Lower lobe of right lung (tissue), 2 donors: Measurements from ENCODE around the gene KIFC1. TPM values are rescaled to one million over a fixed set of nuclear protein-coding genes. Genes with fewer than 3 reads are reported as not detected.

Experiments used
- ATAC-seq, 2 donors: fragments of 200-7000 bp; cut with Tn5 transposase; one replicate each; pipeline ENCODE4 v1.9.1; 2020 to 2022; ENCODE audit warnings: mild to moderate bottlenecking in 2 of 2, moderate library complexity in 2 of 2
- DNase-seq: peaks from one replicate; pipeline ENCODE4 v3.0.0-alpha.2; 2020
- H3K27ac ChIP-seq: fragments of 200-600 bp; one replicate; pipeline ENCODE4 v1.8.0; 2022
- H3K27me3 ChIP-seq: fragments of 200-600 bp; one replicate; pipeline ENCODE4 v1.8.0; 2022; ENCODE audit warnings: low read depth
- H3K36me3 ChIP-seq: fragments of 200-600 bp; one replicate; pipeline ENCODE4 v1.8.0; 2022; ENCODE audit warnings: mild to moderate bottlenecking
- H3K4me1 ChIP-seq: fragments of 200-600 bp; one replicate; pipeline ENCODE4 v1.8.0; 2022
- H3K4me3 ChIP-seq: fragments of 200-600 bp; one replicate; pipeline ENCODE4 v1.8.0; 2022; ENCODE audit warnings: mild to moderate bottlenecking
- H3K9me3 ChIP-seq: fragments of 200-600 bp; one replicate; pipeline ENCODE4 v1.8.0; 2022
- intact Hi-C: fragments of 100-400 bp; cut with DNase I; formaldehyde crosslinking; loops from one replicate; pipeline ENCODE4 v1.11.0; 2022
- total RNA-seq: library from RNA; stranded (reverse); fragmentation: NEBNext Ultra II Directional; extraction: Animal tissue kit (Norgen Biotek cat#: 25700); gene quantifications from one replicate; pipeline ENCODE4 v1.2.1, GENCODE V29; 2021
- TF ChIP-seq, protein P1 (sequence below): fragments of 200-600 bp; IDR thresholded peaks from one replicate; pipeline ENCODE4 v1.8.0; 2022; ENCODE audit warnings: antibody characterized with exemption, mild to moderate bottlenecking
- donor health status: DM: no; HTN: yes; CAD: no; lungs with severe emphysema.

The KIFC1 gene
- total RNA-seq, 1 donor from 2014 or later: 2.7 TPM

DNA sequence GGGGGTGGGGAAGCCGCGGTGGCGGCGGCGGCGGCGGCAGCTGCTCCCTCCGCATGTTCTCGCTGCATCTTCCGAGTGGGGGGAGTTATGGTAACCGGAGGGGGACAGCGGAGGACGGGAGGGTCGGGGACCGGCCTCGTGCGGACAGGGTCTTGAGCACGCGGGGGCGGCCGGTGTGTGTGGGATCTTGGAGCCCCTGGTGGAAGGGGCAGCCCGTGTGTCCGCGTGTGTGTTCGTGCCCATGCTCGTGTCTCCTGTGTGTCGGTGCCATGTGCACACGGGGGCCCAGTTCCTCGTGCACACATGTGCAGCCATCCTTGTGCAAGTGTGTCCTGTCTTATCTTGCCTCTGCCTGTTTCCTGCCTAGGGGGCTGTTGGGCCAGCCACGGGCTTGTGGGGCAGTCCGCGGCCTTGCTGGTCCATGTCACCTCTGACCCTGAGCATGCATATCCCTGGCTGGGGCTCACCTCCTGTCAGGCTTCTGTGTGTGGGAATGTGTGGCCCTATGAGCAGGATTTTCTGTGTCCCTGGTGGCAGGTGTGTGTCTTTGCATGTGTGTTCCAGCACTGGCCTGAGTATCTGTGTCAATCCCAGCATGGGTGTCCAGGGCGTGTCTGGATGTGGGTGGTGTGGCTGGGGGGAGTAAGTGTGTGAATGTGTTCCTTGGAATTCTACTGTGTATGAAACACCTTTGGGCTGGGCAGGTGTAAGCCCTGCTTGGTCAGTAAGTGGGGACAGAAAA lies 36.8 kb downstream of the KIFC1 start:
- H3K9me3 ChIP-seq: no peaks in the 10 kb centered on the region
- ATAC-seq: peak in 1 of 2 donors; percentile 1
- TF ChIP-seq, protein P1, sequence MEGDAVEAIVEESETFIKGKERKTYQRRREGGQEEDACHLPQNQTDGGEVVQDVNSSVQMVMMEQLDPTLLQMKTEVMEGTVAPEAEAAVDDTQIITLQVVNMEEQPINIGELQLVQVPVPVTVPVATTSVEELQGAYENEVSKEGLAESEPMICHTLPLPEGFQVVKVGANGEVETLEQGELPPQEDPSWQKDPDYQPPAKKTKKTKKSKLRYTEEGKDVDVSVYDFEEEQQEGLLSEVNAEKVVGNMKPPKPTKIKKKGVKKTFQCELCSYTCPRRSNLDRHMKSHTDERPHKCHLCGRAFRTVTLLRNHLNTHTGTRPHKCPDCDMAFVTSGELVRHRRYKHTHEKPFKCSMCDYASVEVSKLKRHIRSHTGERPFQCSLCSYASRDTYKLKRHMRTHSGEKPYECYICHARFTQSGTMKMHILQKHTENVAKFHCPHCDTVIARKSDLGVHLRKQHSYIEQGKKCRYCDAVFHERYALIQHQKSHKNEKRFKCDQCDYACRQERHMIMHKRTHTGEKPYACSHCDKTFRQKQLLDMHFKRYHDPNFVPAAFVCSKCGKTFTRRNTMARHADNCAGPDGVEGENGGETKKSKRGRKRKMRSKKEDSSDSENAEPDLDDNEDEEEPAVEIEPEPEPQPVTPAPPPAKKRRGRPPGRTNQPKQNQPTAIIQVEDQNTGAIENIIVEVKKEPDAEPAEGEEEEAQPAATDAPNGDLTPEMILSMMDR: peak; percentile 27
- peak; percentile 59 for DNase-seq
- H3K4me3 ChIP-seq: peak overlapping the region; percentile 60
- no peaks in the 10 kb centered on the region for H3K27me3 ChIP-seq
- H3K27ac ChIP-seq: peak overlapping the region; percentile 65
- H3K4me1 ChIP-seq: peaks cover 60% of the 10 kb centered on the region
- H3K36me3 ChIP-seq: no peaks in the 10 kb centered on the region
- intact Hi-C loops: no loop called here

DNA sequence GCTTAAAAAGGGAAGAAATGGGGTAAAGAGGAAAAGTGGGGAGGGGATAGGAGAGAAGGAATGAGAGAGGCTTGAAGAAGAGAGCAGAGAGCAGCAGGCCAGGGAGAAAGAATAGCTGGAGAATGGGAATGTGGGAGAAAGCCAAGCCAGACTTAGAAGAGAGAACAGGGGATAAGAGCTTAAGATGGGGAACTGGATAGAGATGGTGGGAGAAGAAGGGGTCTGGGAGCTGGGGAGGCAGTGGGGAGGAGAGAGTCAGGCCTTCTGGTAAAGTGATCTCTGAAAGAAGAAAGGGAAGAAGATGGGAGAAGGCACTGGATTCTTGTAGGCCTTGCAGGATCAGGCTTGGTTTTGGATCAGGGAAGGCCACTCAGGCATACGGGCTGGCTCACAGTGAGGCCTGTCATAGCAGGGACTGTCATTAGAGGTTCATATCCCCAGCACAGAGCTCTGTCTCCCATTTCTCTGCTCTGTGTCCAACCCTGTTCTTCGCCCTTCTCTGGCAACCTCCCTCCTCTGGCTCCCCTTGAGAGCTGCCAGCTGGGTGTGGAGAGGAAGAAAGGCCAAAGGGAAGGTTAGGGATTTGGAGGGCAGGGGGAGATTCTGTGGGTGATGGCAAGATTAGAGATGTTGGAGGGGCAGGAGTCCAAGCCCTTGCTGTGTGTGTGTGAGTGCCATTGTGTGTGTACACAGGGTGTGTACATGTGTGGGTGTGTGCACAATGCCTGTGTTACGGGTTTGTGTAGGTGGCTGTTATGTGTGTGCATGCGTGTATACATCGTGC lies 37.5 kb downstream of the KIFC1 start:
- Histone ChIP-seq H3K9me3 (no peaks in the 10 kb centered on the region), H3K4me3 (no peak overlapping the region), H3K27ac (peak overlapping the region; percentile 65), H3K27me3 (no peaks in the 10 kb centered on the region), H3K4me1 (peaks cover 59% of the 10 kb centered on the region), H3K36me3 (no peaks in the 10 kb centered on the region)
- ATAC-seq: no peak
- DNase-seq: no peak
- TF ChIP-seq, protein P1: no peak
- intact Hi-C loops: no loop called here

DNA sequence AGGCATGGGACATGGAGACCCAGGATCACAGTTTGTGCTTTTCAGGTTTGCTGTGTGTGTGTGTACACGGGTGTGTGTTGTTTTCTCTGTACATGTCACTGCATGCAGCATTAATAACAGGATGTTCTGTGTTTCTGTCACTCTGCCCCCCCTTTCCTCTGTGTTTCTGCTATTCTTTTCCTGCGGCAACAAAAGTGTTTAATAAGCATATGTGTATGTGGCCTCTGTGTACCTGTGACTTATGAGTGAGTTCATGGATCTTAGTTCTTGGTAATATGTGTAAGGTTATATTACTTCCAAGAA lies 38.1 kb downstream of the KIFC1 start:
- H3K36me3 ChIP-seq: no peaks in the 10 kb centered on the region
- ATAC-seq (no peak), DNase-seq (no peak)
- H3K9me3 ChIP-seq: no peaks in the 10 kb centered on the region
- H3K4me3 ChIP-seq: no peak overlapping the region
- no peaks in the 10 kb centered on the region for H3K27me3 ChIP-seq
- TF ChIP-seq, protein P1: no peak
- intact Hi-C loops: no loop called here
- peaks cover 54% of the 10 kb centered on the region for H3K4me1 ChIP-seq
- H3K27ac ChIP-seq: peak overlapping the region; percentile 65

DNA sequence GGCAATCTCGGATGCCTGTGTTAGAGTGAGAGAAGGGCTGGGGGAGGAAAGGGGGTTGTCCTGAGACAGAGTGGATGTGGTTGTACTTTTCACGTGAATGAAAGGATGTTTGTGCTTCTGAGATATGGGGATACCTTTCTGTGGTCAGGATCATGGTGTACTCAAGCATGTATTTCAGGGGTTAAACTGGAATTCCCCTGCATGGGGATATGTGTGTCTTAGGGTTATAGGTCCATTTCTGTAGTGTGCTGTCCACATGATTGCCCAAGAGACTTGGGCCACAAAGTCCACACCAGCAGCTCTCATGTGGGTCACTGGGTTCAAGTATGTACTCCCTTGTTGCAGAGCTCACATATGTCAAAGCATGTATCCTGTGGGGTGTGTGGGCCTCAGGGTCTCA lies 38.7 kb downstream of the KIFC1 start:
- peaks cover 4% of the 10 kb centered on the region for H3K36me3 ChIP-seq
- H3K27ac ChIP-seq: no peak overlapping the region
- TF ChIP-seq, protein P1: no peak
- no peaks in the 10 kb centered on the region for H3K27me3 ChIP-seq
- H3K9me3 ChIP-seq: no peaks in the 10 kb centered on the region
- no peak for ATAC-seq
- intact Hi-C loops: no loop called here
- peaks cover 50% of the 10 kb centered on the region for H3K4me1 ChIP-seq
- no peak for DNase-seq
- no peak overlapping the region for H3K4me3 ChIP-seq

DNA sequence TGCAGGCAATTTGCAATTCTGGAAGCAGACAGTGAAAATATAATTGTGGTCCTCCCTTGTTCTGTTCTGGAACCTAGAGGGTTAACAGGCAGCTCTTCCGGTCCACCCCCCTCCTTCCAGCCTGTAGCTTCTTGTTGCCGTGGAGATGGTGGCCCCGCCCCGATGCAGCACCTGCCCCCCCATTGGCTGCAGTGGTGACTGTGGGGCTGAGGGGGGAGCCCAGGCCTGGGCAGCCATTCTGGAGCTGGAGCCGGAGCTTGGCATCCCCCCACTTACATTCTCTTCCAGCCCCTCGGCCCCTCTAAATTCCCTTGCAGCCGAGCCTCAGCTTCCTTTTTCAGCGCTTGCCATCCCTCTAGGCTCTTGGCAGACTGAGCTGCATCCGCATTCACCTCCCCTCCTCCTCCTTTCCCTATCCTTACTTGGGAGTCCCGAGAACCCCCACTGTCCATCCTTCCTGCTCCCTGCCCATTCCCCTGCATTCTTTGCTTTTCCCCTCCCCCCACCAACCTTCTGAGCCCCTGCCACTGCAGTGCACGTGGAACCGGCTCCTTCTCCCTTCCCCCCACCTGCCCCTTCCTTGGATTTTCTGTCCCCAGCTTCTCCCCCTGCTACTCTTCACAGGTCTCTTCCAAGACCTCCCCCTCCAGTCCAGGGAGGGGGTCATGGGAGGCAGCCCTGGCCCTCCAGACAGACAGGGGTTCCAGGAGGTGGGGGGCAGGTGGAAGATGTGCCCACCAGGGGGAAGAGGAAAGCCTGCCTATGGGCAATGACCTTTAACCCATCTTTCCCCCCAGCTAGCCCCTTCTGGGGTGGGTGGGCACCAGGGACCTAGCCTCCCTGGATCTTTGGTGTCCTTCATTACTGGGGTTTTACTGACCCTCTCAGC lies 39.6 kb downstream of the KIFC1 start:
- Histone ChIP-seq H3K27me3 (no peaks in the 10 kb centered on the region), H3K9me3 (no peaks in the 10 kb centered on the region), H3K4me1 (peaks cover 50% of the 10 kb centered on the region), H3K4me3 (peak overlapping the region; percentile 10), H3K36me3 (peaks cover 13% of the 10 kb centered on the region), H3K27ac (no peak overlapping the region)
- DNase-seq: peak; percentile 71
- intact Hi-C loops: no loop called here
- peak; percentile 8 to 36 for ATAC-seq
- TF ChIP-seq, protein P1: no peak
